Liver (tissue), 9 donors: ENCODE data around the gene VDR. TPM values are rescaled to one million over a fixed set of nuclear protein-coding genes. Genes with fewer than 3 reads are reported as not detected.
A peak's percentile ranks its signal among the peaks of the same experiment; 100 is the strongest.

Experiments used
- DNase-seq: peaks from one replicate; pipeline ENCODE4 v3.0.0-alpha.2; 2017; ENCODE audit warnings: low spot score
- H3K27ac ChIP-seq, 2 donors: one replicate each; pipeline ENCODE4 v1.7.0; 2013; ENCODE audit warnings: inconsistent platforms in 2 of 2, low read length in 2 of 2, control low read depth in 1 of 2, low read depth in 1 of 2, mild to moderate bottlenecking in 1 of 2
- H3K27me3 ChIP-seq, 4 donors: one replicate each; pipeline versions ENCODE4 v1.6.1 to v1.7.0; 2013; ENCODE audit warnings: low read length in 3 of 4, inconsistent platforms in 1 of 4, mild to moderate bottlenecking in 1 of 4, moderate library complexity in 1 of 4; ENCODE audit not compliant: control insufficient read depth in 4 of 4, insufficient read depth in 4 of 4
- H3K36me3 ChIP-seq, 4 donors: one replicate each; pipeline versions ENCODE4 v1.6.1 to v1.7.0; 2013; ENCODE audit warnings: low read length in 3 of 4, mild to moderate bottlenecking in 3 of 4, low read depth in 1 of 4, moderate library complexity in 1 of 4; ENCODE audit not compliant: control insufficient read depth in 4 of 4, insufficient read depth in 3 of 4
- H3K4me1 ChIP-seq, 4 donors: one replicate each; pipeline versions ENCODE4 v1.6.1 to v1.7.0; 2013; ENCODE audit warnings: low read length in 3 of 4, mild to moderate bottlenecking in 3 of 4, moderate library complexity in 1 of 4; ENCODE audit not compliant: control insufficient read depth in 4 of 4, insufficient read depth in 4 of 4
- H3K4me3 ChIP-seq, 3 donors: one replicate each; pipeline versions ENCODE4 v1.6.1 to v1.7.0; 2013; ENCODE audit warnings: low read length in 3 of 3, control low read depth in 1 of 3, low read depth in 1 of 3, mild to moderate bottlenecking in 1 of 3
- H3K9ac ChIP-seq, 2 donors: one replicate each; pipeline ENCODE4 v1.7.0; 2013; ENCODE audit warnings: low read length in 2 of 2, mild to moderate bottlenecking in 2 of 2, moderate library complexity in 2 of 2, control low read depth in 1 of 2, low read depth in 1 of 2
- H3K9me3 ChIP-seq, 4 donors: one replicate each; pipeline versions ENCODE4 v1.6.1 to v1.7.0; 2013; ENCODE audit warnings: low read length in 3 of 4; ENCODE audit not compliant: control insufficient read depth in 4 of 4
- ATF3 ChIP-seq: IDR thresholded peaks from 2 replicates; pipeline ENCODE4 v1.6.1; 2016; ENCODE audit warnings: antibody characterized with exemption
- EGR1 ChIP-seq, 2 donors: IDR thresholded peaks; 2 replicates each; pipeline ENCODE4 v1.6.1; 2016 to 2018; ENCODE audit warnings: antibody characterized with exemption in 2 of 2, low read depth in 2 of 2
- FOXA1 ChIP-seq: IDR thresholded peaks from 2 replicates; pipeline ENCODE4 v1.6.1; 2016; ENCODE audit warnings: antibody characterized with exemption
- FOXA2 ChIP-seq: IDR thresholded peaks from 2 replicates; pipeline ENCODE4 v1.6.1; 2016; ENCODE audit warnings: antibody characterized with exemption
- GABPA ChIP-seq, 2 donors: IDR thresholded peaks in 1 of 2; conservative IDR thresholded peaks in 1 of 2; 2 replicates each; pipeline ENCODE4 v1.6.1; 2016; ENCODE audit warnings: antibody characterized with exemption in 2 of 2, mild to moderate bottlenecking in 1 of 2, moderate library complexity in 1 of 2
- HNF4A ChIP-seq, 2 donors: conservative IDR thresholded peaks; 2 replicates each; pipeline ENCODE4 v1.6.1; 2016; ENCODE audit warnings: antibody characterized with exemption in 2 of 2, mild to moderate bottlenecking in 2 of 2
- HNF4G ChIP-seq: IDR thresholded peaks from 2 replicates; pipeline ENCODE4 v1.6.1; 2016; ENCODE audit warnings: antibody characterized with exemption
- JUND ChIP-seq, 2 donors: IDR thresholded peaks; 2 replicates each; pipeline ENCODE4 v1.6.1; 2016; ENCODE audit warnings: antibody characterized with exemption in 2 of 2
- NR2F2 ChIP-seq: IDR thresholded peaks from 2 replicates; pipeline ENCODE4 v1.6.1; 2016; ENCODE audit warnings: antibody characterized with exemption
- RAD21 ChIP-seq, 2 donors: IDR thresholded peaks; 2 replicates each; pipeline ENCODE4 v1.6.1; 2016; ENCODE audit warnings: antibody characterized with exemption in 2 of 2, mild to moderate bottlenecking in 2 of 2
- RXRA ChIP-seq, 2 donors: IDR thresholded peaks; 2 replicates each; pipeline ENCODE4 v1.6.1; 2017 to 2018; ENCODE audit warnings: antibody characterized with exemption in 2 of 2, mild to moderate bottlenecking in 1 of 2
- SP1 ChIP-seq: IDR thresholded peaks from 2 replicates; pipeline ENCODE4 v1.6.1; 2018; ENCODE audit warnings: antibody characterized with exemption, mild to moderate bottlenecking
- TAF1 ChIP-seq: conservative IDR thresholded peaks from 2 replicates; pipeline ENCODE4 v1.6.1; 2016; ENCODE audit warnings: antibody characterized with exemption, mild to moderate bottlenecking
- YY1 ChIP-seq: IDR thresholded peaks from 2 replicates; pipeline ENCODE4 v1.6.1; 2016; ENCODE audit warnings: antibody characterized with exemption, mild to moderate bottlenecking
- ZBTB33 ChIP-seq: IDR thresholded peaks from 2 replicates; pipeline ENCODE4 v1.6.1; 2016; ENCODE audit warnings: antibody characterized with exemption
- WGBS: extraction: QIAGEN DNeasy Blood & Tissue Kit; methylation state at CpG from one replicate; pipeline ENCODE4 v1.1.7; 2013; 5-methylcytosine and 5-hydroxymethylcytosine counted together
- polyA plus RNA-seq, 2 donors: library from polyadenylated mRNA; stranded (reverse) in 1 of 2; unstranded in 1 of 2; fragments of 200-250 nt in 1 of 2; fragments of >200 nt in 1 of 2; fragmentation: Nextera tagmentation in 1 of 2; extraction: Ambion mirVana in 1 of 2; gene quantifications; one replicate each; pipeline versions ENCODE4 v1.2.1 to v1.2.3, GENCODE V29; 2013 to 2015
- total RNA-seq, 2 donors: library from RNA; depleted of rRNA; stranded (reverse); fragments of >200 nt; gene quantifications; one replicate each; pipeline ENCODE4 v1.2.3, GENCODE V29; 2014
- TF ChIP-seq, protein P1 (sequence below): fragments of 150-350 bp; IDR thresholded peaks from 2 replicates; pipeline ENCODE4 v1.5.1; 2017; ENCODE audit warnings: improper control_type of control experiment, low read depth, low read length; ENCODE audit not compliant: missing input control
- TF ChIP-seq, protein P2 (sequence below): IDR thresholded peaks from 2 replicates; pipeline ENCODE4 v1.6.1; 2016; ENCODE audit warnings: antibody characterized with exemption
- TF ChIP-seq, protein P3 (sequence below): IDR thresholded peaks from 2 replicates; pipeline ENCODE4 v1.6.1; 2016; ENCODE audit warnings: antibody characterized with exemption, mild to moderate bottlenecking
- donor health status: healthy.
- donor health status: healthy.
- donor health status: healthy.
- donor health status: healthy.
- donor health status: healthy.

VDR gene
- total and polyA plus RNA-seq, 4 donors, result 0.25 to 0.47 (median 0.35) TPM

DNA sequence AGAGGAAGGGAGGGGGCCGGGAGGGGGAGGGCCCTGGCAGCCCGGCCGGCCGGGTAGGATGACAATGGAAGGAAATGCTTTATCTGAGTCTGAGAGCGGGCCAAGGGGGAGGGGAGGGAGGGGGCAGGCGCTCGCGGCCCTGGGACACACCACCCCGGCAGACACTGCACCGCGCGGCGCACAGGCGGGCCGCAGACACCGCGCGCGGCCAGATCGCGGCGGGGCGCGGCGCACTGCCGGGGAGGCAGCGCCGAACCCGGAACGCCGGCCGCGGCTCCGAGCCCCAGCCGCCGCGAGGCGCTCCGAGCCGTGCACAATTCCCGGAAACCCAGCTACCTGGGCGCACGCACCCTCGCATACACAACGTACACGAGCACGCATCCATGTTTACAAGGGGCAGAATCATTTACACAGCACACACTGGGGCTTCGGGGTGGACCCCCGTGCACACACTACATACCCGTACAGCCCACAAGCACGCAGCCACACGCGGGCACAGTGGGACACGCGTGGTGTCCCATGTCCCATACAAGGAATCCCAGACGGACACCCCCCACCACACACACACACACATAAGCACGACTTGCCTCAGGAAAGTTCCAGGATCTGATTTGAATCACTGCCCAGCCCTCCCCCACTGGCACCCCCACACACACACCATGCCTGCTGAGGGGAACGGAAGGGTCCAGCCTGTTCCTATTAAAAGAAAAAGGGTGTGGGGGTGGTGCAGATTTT, 84.7 kb downstream of the VDR start, which contains the start of gene HDAC7 (continued):
- TF ChIP-seq YY1 (no peak), HNF4G (no peak)

DNA sequence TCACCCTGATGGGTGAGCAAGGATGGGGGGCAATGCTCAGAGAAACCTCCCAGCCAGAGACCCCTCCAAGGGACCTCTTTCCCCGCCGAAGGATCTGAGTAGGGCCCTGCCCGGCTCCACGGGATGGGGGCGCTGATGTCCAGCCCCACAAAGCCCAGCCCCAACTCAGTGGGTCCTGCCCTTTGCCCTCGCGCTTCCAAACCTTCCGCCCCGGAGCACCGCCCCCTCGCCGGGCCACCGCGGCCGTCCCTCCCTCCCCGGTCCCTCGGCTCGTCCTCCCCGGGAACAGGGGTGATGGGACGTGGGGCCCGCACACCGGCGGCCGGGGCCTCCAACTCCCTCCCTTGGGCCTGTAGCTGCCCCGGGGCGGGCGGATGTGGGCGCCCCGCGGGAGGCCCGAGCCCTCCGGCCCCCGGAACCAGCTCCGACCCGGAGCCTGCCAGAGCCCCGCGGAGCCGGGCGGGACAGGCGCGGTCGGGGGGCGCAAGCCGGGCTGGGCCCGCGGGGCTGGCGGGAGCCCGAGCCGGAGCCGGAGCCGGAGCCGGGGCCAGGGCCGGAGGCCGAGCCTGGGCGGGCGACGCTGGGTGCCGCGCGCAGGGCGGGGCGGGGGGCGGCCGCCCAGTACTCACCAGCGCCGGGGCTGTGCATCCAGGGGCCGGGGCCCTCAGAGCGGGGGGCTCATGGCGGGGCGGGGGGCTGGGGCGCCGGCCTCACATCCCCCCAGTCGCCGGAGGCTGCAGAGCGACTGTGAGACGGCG, 85.5 kb downstream of the VDR start:
- peak overlapping the region; percentile 80 to 84 for H3K27ac ChIP-seq
- peak overlapping the region in 1 of 2 donors; percentile 67 for H3K9ac ChIP-seq
- H3K36me3 ChIP-seq, result no peaks in the 10 kb centered on the region
- H3K27me3 ChIP-seq, result no peaks in the 10 kb centered on the region
- peak overlapping the region in 2 of 3 donors; percentile 42 to 74 for H3K4me3 ChIP-seq
- WGBS, result 3% methylated on average over 77 of the region's 77 CpGs
- peaks cover 0 to 28% (median 5%) of the 10 kb centered on the region in 4 donors for H3K4me1 ChIP-seq
- H3K9me3 ChIP-seq, result no peaks in the 10 kb centered on the region
- peak; percentile 9 for TF ChIP-seq SP1
- no peak for TF ChIP-seq HNF4G
- TF ChIP-seq RXRA (IDR thresholded peaks at IDR 0.05), result no peak
- TF ChIP-seq TAF1, result no peak
- TF ChIP-seq HNF4A (conservative IDR thresholded peaks at IDR 0.05), result no peak
- TF ChIP-seq ATF3, result no peak
- no peak for TF ChIP-seq YY1
- no peak for TF ChIP-seq FOXA2
- no peak for TF ChIP-seq JUND (IDR thresholded peaks at IDR 0.05)
- TF ChIP-seq GABPA (IDR thresholded peaks at IDR 0.05 in 1 of 2, conservative IDR thresholded peaks at IDR 0.05 in 1 of 2), result no peak
- no peak for TF ChIP-seq FOXA1
- no peak for TF ChIP-seq EGR1 (IDR thresholded peaks at IDR 0.05; ENCODE audit: low read depth in 2 of 2)
- TF ChIP-seq, protein P1, sequence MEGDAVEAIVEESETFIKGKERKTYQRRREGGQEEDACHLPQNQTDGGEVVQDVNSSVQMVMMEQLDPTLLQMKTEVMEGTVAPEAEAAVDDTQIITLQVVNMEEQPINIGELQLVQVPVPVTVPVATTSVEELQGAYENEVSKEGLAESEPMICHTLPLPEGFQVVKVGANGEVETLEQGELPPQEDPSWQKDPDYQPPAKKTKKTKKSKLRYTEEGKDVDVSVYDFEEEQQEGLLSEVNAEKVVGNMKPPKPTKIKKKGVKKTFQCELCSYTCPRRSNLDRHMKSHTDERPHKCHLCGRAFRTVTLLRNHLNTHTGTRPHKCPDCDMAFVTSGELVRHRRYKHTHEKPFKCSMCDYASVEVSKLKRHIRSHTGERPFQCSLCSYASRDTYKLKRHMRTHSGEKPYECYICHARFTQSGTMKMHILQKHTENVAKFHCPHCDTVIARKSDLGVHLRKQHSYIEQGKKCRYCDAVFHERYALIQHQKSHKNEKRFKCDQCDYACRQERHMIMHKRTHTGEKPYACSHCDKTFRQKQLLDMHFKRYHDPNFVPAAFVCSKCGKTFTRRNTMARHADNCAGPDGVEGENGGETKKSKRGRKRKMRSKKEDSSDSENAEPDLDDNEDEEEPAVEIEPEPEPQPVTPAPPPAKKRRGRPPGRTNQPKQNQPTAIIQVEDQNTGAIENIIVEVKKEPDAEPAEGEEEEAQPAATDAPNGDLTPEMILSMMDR, result peak; percentile 12
- TF ChIP-seq ZBTB33, result no peak
- TF ChIP-seq, protein P2, sequence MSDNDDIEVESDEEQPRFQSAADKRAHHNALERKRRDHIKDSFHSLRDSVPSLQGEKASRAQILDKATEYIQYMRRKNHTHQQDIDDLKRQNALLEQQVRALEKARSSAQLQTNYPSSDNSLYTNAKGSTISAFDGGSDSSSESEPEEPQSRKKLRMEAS, result no peak
- TF ChIP-seq RAD21 (IDR thresholded peaks at IDR 0.05), result peak; percentile 34 to 44
- TF ChIP-seq NR2F2, result peak; percentile 52
- TF ChIP-seq, protein P3, sequence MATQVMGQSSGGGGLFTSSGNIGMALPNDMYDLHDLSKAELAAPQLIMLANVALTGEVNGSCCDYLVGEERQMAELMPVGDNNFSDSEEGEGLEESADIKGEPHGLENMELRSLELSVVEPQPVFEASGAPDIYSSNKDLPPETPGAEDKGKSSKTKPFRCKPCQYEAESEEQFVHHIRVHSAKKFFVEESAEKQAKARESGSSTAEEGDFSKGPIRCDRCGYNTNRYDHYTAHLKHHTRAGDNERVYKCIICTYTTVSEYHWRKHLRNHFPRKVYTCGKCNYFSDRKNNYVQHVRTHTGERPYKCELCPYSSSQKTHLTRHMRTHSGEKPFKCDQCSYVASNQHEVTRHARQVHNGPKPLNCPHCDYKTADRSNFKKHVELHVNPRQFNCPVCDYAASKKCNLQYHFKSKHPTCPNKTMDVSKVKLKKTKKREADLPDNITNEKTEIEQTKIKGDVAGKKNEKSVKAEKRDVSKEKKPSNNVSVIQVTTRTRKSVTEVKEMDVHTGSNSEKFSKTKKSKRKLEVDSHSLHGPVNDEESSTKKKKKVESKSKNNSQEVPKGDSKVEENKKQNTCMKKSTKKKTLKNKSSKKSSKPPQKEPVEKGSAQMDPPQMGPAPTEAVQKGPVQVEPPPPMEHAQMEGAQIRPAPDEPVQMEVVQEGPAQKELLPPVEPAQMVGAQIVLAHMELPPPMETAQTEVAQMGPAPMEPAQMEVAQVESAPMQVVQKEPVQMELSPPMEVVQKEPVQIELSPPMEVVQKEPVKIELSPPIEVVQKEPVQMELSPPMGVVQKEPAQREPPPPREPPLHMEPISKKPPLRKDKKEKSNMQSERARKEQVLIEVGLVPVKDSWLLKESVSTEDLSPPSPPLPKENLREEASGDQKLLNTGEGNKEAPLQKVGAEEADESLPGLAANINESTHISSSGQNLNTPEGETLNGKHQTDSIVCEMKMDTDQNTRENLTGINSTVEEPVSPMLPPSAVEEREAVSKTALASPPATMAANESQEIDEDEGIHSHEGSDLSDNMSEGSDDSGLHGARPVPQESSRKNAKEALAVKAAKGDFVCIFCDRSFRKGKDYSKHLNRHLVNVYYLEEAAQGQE, result no peak
- no peak for DNase-seq
